Fibroblast of peridontal ligament (primary cell): ENCODE results near the gene SNX21.
"Not testable (repeated sequence)": the region's sequence is repeated elsewhere in the genome, so short reads cannot be mapped to it uniquely, and the experiment has no call there.

Source experiments
- DNase-seq: peaks from one replicate; pipeline ENCODE4 v3.0.0-alpha.2; 2010; ENCODE audit errors: extremely low read depth

The SNX21 gene, protein sequence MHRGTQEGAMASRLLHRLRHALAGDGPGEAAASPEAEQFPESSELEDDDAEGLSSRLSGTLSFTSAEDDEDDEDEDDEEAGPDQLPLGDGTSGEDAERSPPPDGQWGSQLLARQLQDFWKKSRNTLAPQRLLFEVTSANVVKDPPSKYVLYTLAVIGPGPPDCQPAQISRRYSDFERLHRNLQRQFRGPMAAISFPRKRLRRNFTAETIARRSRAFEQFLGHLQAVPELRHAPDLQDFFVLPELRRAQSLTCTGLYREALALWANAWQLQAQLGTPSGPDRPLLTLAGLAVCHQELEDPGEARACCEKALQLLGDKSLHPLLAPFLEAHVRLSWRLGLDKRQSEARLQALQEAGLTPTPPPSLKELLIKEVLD

GRCh38 chr20:45833030-45833882 lies at the start of gene SNX21:
Gene SNX21 (plus strand): TSS chr20:45833799. CDS start chr20:45833920, 121 bp downstream.
- DNase-seq: peak; percentile 97

DNA sequence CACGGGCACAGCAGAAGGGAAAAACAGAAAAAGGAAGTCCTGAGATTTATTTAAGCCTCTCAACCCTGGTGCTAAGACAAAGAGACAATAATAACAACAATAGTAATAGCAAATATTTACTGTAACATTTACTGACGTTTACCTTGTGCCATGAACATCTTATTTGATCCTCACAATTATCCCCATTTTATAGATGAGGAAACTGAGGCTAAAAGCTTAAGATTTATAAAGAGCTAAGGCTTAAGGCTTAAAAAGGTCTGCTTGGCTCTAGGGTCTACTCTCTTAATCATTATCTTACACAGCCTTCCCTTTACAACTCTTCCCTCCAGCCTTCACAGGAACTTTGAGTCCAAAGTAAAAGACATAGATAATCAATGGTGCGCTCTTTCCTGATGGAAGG lies 45.2 kb upstream of the SNX21 start:
- no peak for DNase-seq

- DNase-seq: no peak
Observed at GRCh38 chr20:45792317-45793118, 41.1 kb upstream of the SNX21 start.

DNA sequence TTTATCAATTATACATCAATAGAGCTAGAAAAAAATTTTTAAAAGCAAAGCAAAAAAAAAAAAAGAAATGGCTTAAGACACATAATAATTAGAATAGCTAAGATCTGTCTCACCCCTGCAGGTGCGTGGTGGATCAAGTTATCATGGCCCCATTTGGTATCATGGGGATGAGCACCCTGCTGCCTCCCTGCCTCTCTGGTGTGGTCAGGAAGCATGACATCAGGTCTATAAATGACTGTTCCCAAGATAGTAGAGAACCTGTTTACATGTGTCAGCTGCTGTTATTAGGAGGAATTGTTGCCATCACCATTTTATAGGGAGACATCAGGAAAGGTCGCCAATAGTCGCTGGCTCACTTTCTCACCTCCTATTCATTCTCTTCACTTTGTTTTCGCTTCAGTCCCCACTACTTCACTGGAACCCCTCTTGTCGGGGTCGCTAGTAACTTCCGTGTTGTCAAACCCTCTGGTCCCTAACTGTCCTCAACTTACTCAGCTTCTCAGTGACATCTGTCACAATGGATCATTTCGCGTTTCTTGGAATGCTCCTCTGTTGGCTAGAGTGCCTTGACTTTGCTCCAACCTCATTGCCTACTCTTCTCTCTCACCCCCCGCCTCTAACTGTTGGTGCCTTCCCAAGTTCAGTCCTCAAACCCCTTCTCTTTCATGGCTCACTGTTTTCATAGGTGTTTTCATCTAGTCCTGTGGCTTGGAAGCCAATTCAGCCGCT lies 37.1 kb upstream of the SNX21 start:
- no peak for DNase-seq

GRCh38 chr20:45797510-45797909 lies 36.1 kb upstream of the SNX21 start:
- not testable (repeated sequence) for DNase-seq

DNA sequence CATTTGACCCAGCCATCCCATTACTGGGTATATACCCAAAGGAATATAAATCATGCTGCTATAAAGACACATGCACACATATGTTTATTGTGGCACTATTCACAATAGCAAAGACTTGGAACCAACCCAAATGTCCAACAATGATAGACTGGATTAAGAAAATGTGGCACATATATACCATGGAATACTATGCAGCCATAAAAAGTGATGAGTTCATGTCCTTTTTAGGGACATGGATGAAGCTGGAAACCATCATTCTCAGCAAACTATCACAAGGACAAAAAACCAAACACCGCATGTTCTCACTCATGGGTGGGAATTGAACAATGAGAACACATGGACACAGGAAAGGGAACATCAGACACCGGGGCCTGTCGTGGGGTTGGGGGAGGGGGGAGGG lies 35.6 kb upstream of the SNX21 start:
- not testable (repeated sequence) for DNase-seq

GRCh38 chr20:45798935-45799642 lies 34.5 kb upstream of the SNX21 start:
- DNase-seq: peak; percentile 62

- DNase-seq: no peak
Observed at GRCh38 chr20:45801851-45802250, 31.7 kb upstream of the SNX21 start.

GRCh38 chr20:45810191-45810970 lies 23.2 kb upstream of the SNX21 start:
- DNase-seq: no peak

DNA sequence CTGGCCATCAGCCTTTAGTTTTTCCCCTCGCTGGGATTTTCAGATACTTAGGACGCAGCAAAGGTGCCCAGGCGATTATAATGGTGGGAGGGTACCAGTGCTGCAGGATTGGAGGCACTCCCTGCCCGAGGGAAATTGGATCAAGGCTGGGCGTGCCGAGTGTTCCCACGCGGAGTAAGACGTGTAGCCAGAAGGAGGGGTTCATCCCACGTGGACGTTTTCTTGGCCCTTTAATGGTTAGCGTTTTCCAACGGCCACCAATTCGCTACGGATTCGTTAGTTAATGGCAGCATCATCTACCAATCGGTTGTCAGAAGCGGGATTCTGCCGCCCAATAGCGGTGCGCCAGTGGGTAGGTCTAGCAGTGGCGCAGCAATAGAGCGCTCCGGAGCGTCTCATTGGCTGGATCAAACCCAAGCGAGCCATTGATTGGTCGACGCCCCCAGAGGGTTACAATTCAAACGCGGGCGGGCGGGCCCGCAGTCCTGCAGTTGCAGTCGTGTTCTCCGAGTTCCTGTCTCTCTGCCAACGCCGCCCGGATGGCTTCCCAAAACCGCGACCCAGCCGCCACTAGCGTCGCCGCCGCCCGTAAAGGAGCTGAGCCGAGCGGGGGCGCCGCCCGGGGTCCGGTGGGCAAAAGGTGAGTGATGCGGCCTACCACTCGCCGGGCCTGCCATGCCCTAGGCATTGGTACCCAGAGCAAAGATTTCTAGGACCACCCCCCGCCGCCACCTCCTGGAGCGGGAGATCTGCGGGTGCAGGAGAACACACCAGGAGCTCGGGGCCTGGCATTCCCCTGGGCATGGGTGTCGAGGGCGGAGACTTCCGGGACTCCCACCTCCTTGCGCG lies 21.2 kb upstream of the SNX21 start, which contains the start of gene UBE2C:
Gene UBE2C, plus strand, starts transcription at position 488 of the 849 bp plus-strand sequence. Its CDS starts 52 bp downstream, at position 540.
- peak; percentile 100 for DNase-seq

- DNase-seq: no peak
Observed at GRCh38 chr20:45813006-45813340, 20.6 kb upstream of the SNX21 start.

GRCh38 chr20:45813489-45813888 lies 20.1 kb upstream of the SNX21 start:
- no peak for DNase-seq

DNA sequence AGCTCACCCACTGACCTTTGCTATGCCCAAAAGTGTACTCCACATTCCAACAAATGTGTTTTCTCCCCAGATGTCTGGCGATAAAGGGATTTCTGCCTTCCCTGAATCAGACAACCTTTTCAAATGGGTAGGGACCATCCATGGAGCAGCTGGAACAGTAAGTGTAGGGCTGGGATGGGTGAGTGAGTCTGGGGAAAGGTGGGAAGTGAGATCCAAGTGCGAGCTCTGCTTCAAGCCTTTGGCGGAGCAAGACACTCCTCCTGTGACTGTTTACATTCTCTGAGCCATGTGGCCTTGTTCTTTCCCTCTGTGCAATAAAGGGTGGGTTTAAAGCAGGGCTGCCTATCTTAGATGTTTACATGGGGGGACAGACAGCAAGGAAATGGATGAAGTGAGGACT lies 19.3 kb upstream of the SNX21 start:
- no peak for DNase-seq

- DNase-seq: no peak
Observed at GRCh38 chr20:45816951-45817350, 16.6 kb upstream of the SNX21 start.

DNA sequence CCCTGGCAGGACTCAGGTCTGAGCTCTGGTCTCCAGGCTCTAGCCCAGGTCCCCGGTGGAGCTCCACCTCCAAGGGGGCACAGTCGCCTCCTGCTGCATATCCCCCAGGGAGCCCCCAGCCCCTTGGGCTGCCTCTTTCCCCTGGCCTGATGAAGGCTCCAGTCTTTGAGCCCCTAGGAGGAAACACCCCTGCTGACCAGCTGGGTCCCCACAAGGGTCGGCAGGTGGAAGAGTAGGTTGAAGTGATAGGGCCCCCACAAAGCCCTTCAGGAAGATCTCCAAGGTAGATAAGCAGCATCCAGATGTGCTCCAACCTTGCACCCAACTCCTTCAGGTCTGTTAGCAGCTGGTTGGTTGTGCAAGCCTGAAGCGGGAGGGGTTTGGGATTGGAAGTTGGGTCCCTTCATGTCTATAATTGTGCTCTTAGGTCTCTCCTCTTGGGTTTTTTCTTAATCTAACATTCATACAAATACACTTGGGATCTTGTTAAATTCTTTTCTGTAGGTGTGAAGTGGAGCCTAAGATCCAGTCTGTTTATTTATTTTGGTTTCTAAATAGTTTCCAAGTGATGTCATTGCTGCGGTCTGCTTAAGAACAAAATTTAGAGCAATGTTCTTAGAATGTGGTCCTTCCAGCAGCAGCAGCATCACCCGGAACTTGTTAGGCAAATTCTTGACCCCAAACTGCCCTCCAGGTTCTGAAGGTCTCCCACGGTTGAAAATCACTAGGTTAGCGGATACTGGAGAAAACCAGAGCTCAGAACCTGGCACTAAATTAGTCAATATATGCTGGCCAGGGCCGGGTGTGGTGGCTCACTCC lies 16.0 kb upstream of the SNX21 start:
- peak; percentile 87 for DNase-seq

GRCh38 chr20:45818239-45818638 lies 15.4 kb upstream of the SNX21 start:
- no peak for DNase-seq

- DNase-seq: no peak
Observed at GRCh38 chr20:45819466-45819865, 14.1 kb upstream of the SNX21 start.

GRCh38 chr20:45821947-45822346 lies 11.7 kb upstream of the SNX21 start:
- no peak for DNase-seq
